Stromal cell of bone marrow (primary cell): ENCODE data around the gene PICALM.

Experiments
- DNase-seq: peaks from one replicate; pipeline ENCODE4 v3.0.0-alpha.2; 2012; ENCODE audit warnings: low read depth

The PICALM gene

GRCh38 chr11:86073948-86074347 lies 5.1 kb upstream of the PICALM start:
- DNase-seq: no peak

- no peak for DNase-seq
Observed at GRCh38 chr11:86072211-86072610, 3.3 kb upstream of the PICALM start.

GRCh38 chr11:86070142-86071056 lies 1.5 kb upstream of the PICALM start:
- no peak for DNase-seq

GRCh38 chr11:86069408-86070101 lies 671 bp upstream of the PICALM start:
- DNase-seq: peak; percentile 70

GRCh38 chr11:86068138-86068871 lies 579 bp downstream of the PICALM start:
- DNase-seq: no peak

- no peak for DNase-seq
Observed at GRCh38 chr11:86067851-86068137, 1.1 kb downstream of the PICALM start.

GRCh38 chr11:86067009-86067850 lies 1.7 kb downstream of the PICALM start:
- no peak for DNase-seq

GRCh38 chr11:86066657-86067008 lies 2.3 kb downstream of the PICALM start:
- no peak for DNase-seq

GRCh38 chr11:86066033-86066432 lies 2.9 kb downstream of the PICALM start:
- DNase-seq: no peak

GRCh38 chr11:86064220-86064803 lies 4.6 kb downstream of the PICALM start:
- DNase-seq: no peak

- DNase-seq: peak; percentile 30
Observed at GRCh38 chr11:86063536-86063935, 5.3 kb downstream of the PICALM start.

GRCh38 chr11:86062719-86063118 lies 6.2 kb downstream of the PICALM start:
- DNase-seq: no peak

- DNase-seq: no peak
Observed at GRCh38 chr11:86061483-86062205, 7.2 kb downstream of the PICALM start.

- DNase-seq: no peak
Observed at GRCh38 chr11:86060544-86060943, 8.3 kb downstream of the PICALM start.

GRCh38 chr11:86058360-86058759 lies 10.5 kb downstream of the PICALM start:
- DNase-seq: no peak

GRCh38 chr11:86056351-86056854 lies 12.5 kb downstream of the PICALM start:
- DNase-seq: no peak

- DNase-seq: no peak
Observed at GRCh38 chr11:86052693-86053641, 15.9 kb downstream of the PICALM start.

GRCh38 chr11:86050196-86050709 lies 18.6 kb downstream of the PICALM start:
- no peak for DNase-seq

- DNase-seq: peak; percentile 67
Observed at GRCh38 chr11:86047275-86047991, 21.5 kb downstream of the PICALM start.
